HG02943 (cell line): ENCODE measurements around the gene C1QL1.

Experiments
- ATAC-seq: cut with Tn5 transposase; IDR thresholded peaks from one replicate; pipeline ENCODE4 v1.9.1; 2021; ENCODE audit warnings: mild to moderate bottlenecking, low read depth, moderate library complexity; ENCODE audit not compliant: unreplicated experiment

C1QL1 gene

GRCh38 chr17:44989552-44990138 lies 21.5 kb upstream of the C1QL1 start:
- ATAC-seq: no peak

GRCh38 chr17:44988044-44988942 lies 20.2 kb upstream of the C1QL1 start:
- no peak for ATAC-seq

- no peak for ATAC-seq
These were observed 15.5 kb upstream of the C1QL1 start for GRCh38 chr17:44983563-44983962.

GRCh38 chr17:44982113-44982702 lies 14.1 kb upstream of the C1QL1 start:
- no peak for ATAC-seq

GRCh38 chr17:44981221-44981968 lies 13.3 kb upstream of the C1QL1 start:
- no peak for ATAC-seq

GRCh38 chr17:44979426-44979995 lies 11.4 kb upstream of the C1QL1 start:
- ATAC-seq: no peak

GRCh38 chr17:44978807-44979206 lies 10.7 kb upstream of the C1QL1 start:
- no peak for ATAC-seq

- no peak for ATAC-seq
These were observed 9.9 kb upstream of the C1QL1 start for GRCh38 chr17:44977814-44978550.

GRCh38 chr17:44977065-44977464 lies 9.0 kb upstream of the C1QL1 start:
- no peak for ATAC-seq

GRCh38 chr17:44976206-44976605 lies 8.1 kb upstream of the C1QL1 start:
- no peak for ATAC-seq

GRCh38 chr17:44972953-44973352 lies 4.8 kb upstream of the C1QL1 start:
- no peak for ATAC-seq

GRCh38 chr17:44971776-44972483 lies 3.8 kb upstream of the C1QL1 start:
- ATAC-seq: no peak

GRCh38 chr17:44970136-44970741 lies 2.1 kb upstream of the C1QL1 start:
- no peak for ATAC-seq

- no peak for ATAC-seq
These were observed 1.2 kb upstream of the C1QL1 start for GRCh38 chr17:44969144-44969780.

GRCh38 chr17:44967907-44968224 lies 237 bp downstream of the C1QL1 start:
- no peak for ATAC-seq

- ATAC-seq: no peak
These were observed 837 bp downstream of the C1QL1 start for GRCh38 chr17:44967026-44967906.

GRCh38 chr17:44966348-44967025 lies 1.6 kb downstream of the C1QL1 start:
- ATAC-seq: no peak
